Panc1 (cell line): ENCODE measurements around the gene RAB40B. TPM values are rescaled to one million over a fixed set of nuclear protein-coding genes. Genes with fewer than 3 reads are reported as not detected.

Experiments
- ATAC-seq: fragments of 200-7000 bp; cut with Tn5 transposase; 2 replicates; pipeline ENCODE4 v1.9.1; 2020; ENCODE audit warnings: mild to moderate bottlenecking, moderate library complexity
- BruUV-seq: library from RNA; stranded (reverse); fragments of 400-500 nt; replicated peaks from 2 replicates; lab custom pipeline; 2021; lab: Mats Ljungman, UMichigan
- CTCF ChIA-PET: fragments of 300-600 bp; sonication (Branson Sonifier 250); formaldehyde crosslinking; loops from one replicate; lab custom pipeline; 2022; ENCODE audit warnings: antibody characterized with exemption; lab: Charles Lee
- POLR2A ChIA-PET: fragments of 300-600 bp; sonication (Branson Sonifier 250); formaldehyde crosslinking; loops from one replicate; lab custom pipeline; 2022; ENCODE audit warnings: antibody characterized with exemption; lab: Charles Lee
- DNase-seq: peaks from one replicate; pipeline ENCODE4 v3.0.0-alpha.2; 2010; ENCODE audit warnings: low read depth, low spot score
- H3K27ac ChIP-seq: 2 replicates; pipeline ENCODE4 v1.5.1; 2011; ENCODE audit warnings: mild to moderate bottlenecking, low read length, inconsistent platforms
- H3K27me3 ChIP-seq: fragments of 200-500 bp; sonication (Bioruptor generic); 2 replicates; pipeline ENCODE4 v1.6.0; 2014; ENCODE audit warnings: low read length, inconsistent platforms; ENCODE audit not compliant: control insufficient read depth, insufficient read depth
- H3K36me3 ChIP-seq: fragments of 200-500 bp; sonication (Bioruptor generic); 2 replicates; pipeline ENCODE4 v1.5.1; 2014; ENCODE audit warnings: inconsistent platforms, mild to moderate bottlenecking, low read length, moderate library complexity; ENCODE audit not compliant: control insufficient read depth, insufficient read depth
- H3K4me1 ChIP-seq: 2 replicates; pipeline ENCODE4 v1.5.1; 2011; ENCODE audit warnings: inconsistent platforms, mild to moderate bottlenecking, low read length, moderate library complexity; ENCODE audit not compliant: control insufficient read depth, insufficient read depth
- H3K4me3 ChIP-seq, 2 experiments: 2 replicates each; pipeline ENCODE4 v1.5.1; 2011 to 2012; ENCODE audit warnings: low read depth in 2 of 2, low read length in 2 of 2, mild to moderate bottlenecking in 2 of 2, inconsistent platforms in 1 of 2, moderate library complexity in 1 of 2
- H3K9me3 ChIP-seq: fragments of 200-500 bp; sonication (Bioruptor generic); 2 replicates; pipeline ENCODE4 v1.5.1; 2014; ENCODE audit warnings: low read depth, mild to moderate bottlenecking, inconsistent platforms, low read length, moderate library complexity; ENCODE audit not compliant: control insufficient read depth, insufficient read depth
- POLR2AphosphoS5 ChIP-seq: IDR thresholded peaks from 2 replicates; pipeline ENCODE4 v1.6.1; 2012; ENCODE audit warnings: mild to moderate bottlenecking, low read depth, low read length, moderate library complexity
- SIN3A ChIP-seq: IDR thresholded peaks from 2 replicates; pipeline ENCODE4 v1.6.1; 2012; ENCODE audit warnings: low read depth, mild to moderate bottlenecking, low read length, moderate library complexity, borderline replicate concordance; ENCODE audit not compliant: insufficient read depth
- TCF7L2 ChIP-seq: IDR thresholded peaks from 2 replicates; pipeline ENCODE4 v1.6.1; 2011; ENCODE audit warnings: mild to moderate bottlenecking, low read depth, low read length, inconsistent platforms
- in situ Hi-C: cut with HindIII; loops from 2 replicates; pipeline ENCODE4 v1.10.0; 2016; ENCODE audit warnings: low sequenced_read_pairs, low pct_unique_long_range_greater_than_20kb
- intact Hi-C: fragments of 100-400 bp; cut with micrococcal nuclease; formaldehyde crosslinking; loops from one replicate; pipeline ENCODE4 v1.10.0; 2022; ENCODE audit not compliant: unreplicated experiment
- total RNA-seq: library from RNA; stranded (reverse); gene quantifications from one replicate; pipeline ENCODE4 v1.2.1, GENCODE V29; 2021; ENCODE audit not compliant: unreplicated experiment
- TF ChIP-seq, protein P1 (sequence below), 2 experiments: IDR thresholded peaks; 2 replicates each; pipeline ENCODE4 v1.6.1; 2011 to 2012; ENCODE audit warnings: low read depth in 2 of 2, control low read depth in 1 of 2, low read length in 1 of 2, mild to moderate bottlenecking in 1 of 2, moderate library complexity in 1 of 2; ENCODE audit not compliant: insufficient read depth in 1 of 2
- TF ChIP-seq, protein P2 (sequence below): fragments of 450-650 bp; IDR thresholded peaks from 2 replicates; pipeline ENCODE4 v1.5.1; 2017; ENCODE audit warnings: mild to moderate bottlenecking

Gene RAB40B
- total RNA-seq, 1 experiment from 2014 or later: 7.1 TPM

DNA sequence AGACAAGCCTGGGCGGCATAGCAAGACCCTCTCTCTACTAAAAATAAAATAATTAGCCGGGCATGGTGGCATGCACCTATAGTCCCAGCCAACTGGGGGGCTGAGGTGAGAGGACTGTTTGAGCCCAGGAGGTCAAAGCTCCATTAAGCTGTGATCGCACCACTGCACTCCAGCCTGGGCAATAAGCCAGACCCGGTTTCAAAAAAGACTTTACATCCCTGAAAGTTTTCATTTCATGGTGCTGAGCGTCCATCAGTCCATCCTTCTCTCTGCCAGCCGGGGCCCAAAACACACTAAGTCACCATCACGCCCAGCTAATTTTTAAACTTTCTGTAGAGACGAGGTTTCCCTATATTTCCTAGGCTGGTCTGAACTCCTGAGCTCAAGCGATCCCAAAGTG lies 10.6 kb downstream of the RAB40B start:
- intact Hi-C loops: no loop called here
- in situ Hi-C loops: no loop called here
- no peaks in the 10 kb centered on the region for H3K36me3 ChIP-seq
- TF ChIP-seq, protein P1, sequence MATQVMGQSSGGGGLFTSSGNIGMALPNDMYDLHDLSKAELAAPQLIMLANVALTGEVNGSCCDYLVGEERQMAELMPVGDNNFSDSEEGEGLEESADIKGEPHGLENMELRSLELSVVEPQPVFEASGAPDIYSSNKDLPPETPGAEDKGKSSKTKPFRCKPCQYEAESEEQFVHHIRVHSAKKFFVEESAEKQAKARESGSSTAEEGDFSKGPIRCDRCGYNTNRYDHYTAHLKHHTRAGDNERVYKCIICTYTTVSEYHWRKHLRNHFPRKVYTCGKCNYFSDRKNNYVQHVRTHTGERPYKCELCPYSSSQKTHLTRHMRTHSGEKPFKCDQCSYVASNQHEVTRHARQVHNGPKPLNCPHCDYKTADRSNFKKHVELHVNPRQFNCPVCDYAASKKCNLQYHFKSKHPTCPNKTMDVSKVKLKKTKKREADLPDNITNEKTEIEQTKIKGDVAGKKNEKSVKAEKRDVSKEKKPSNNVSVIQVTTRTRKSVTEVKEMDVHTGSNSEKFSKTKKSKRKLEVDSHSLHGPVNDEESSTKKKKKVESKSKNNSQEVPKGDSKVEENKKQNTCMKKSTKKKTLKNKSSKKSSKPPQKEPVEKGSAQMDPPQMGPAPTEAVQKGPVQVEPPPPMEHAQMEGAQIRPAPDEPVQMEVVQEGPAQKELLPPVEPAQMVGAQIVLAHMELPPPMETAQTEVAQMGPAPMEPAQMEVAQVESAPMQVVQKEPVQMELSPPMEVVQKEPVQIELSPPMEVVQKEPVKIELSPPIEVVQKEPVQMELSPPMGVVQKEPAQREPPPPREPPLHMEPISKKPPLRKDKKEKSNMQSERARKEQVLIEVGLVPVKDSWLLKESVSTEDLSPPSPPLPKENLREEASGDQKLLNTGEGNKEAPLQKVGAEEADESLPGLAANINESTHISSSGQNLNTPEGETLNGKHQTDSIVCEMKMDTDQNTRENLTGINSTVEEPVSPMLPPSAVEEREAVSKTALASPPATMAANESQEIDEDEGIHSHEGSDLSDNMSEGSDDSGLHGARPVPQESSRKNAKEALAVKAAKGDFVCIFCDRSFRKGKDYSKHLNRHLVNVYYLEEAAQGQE (IDR thresholded peaks at IDR 0.05; ENCODE audit: insufficient read depth in 1 of 2, low read depth in 2 of 2, low read length in 1 of 2): no peak
- no peak for TF ChIP-seq TCF7L2
- TF ChIP-seq SIN3A: no peak
- no peak for TF ChIP-seq POLR2AphosphoS5
- TF ChIP-seq, protein P2, sequence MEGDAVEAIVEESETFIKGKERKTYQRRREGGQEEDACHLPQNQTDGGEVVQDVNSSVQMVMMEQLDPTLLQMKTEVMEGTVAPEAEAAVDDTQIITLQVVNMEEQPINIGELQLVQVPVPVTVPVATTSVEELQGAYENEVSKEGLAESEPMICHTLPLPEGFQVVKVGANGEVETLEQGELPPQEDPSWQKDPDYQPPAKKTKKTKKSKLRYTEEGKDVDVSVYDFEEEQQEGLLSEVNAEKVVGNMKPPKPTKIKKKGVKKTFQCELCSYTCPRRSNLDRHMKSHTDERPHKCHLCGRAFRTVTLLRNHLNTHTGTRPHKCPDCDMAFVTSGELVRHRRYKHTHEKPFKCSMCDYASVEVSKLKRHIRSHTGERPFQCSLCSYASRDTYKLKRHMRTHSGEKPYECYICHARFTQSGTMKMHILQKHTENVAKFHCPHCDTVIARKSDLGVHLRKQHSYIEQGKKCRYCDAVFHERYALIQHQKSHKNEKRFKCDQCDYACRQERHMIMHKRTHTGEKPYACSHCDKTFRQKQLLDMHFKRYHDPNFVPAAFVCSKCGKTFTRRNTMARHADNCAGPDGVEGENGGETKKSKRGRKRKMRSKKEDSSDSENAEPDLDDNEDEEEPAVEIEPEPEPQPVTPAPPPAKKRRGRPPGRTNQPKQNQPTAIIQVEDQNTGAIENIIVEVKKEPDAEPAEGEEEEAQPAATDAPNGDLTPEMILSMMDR: no peak
- H3K27me3 ChIP-seq: no peaks in the 10 kb centered on the region
- H3K9me3 ChIP-seq: no peaks in the 10 kb centered on the region
- no peak overlapping the region for H3K4me3 ChIP-seq
- ATAC-seq (no peak), DNase-seq (no peak)
- H3K27ac ChIP-seq: no peak overlapping the region
- ChIA-PET CTCF (interaction anchor here (0.6 to 0.7 kb wide), 2 partner anchors 20 to 27 kb away, joined by 3 to 9 read pairs; no protein-coding TSS in a partner anchor), POLR2A (interaction anchor here (0.6 kb wide), 1 partner anchor 1133 kb away, joined by 4 read pairs; no protein-coding TSS in a partner anchor)
- no TSS peak for BruUV-seq
- no peaks in the 10 kb centered on the region for H3K4me1 ChIP-seq

DNA sequence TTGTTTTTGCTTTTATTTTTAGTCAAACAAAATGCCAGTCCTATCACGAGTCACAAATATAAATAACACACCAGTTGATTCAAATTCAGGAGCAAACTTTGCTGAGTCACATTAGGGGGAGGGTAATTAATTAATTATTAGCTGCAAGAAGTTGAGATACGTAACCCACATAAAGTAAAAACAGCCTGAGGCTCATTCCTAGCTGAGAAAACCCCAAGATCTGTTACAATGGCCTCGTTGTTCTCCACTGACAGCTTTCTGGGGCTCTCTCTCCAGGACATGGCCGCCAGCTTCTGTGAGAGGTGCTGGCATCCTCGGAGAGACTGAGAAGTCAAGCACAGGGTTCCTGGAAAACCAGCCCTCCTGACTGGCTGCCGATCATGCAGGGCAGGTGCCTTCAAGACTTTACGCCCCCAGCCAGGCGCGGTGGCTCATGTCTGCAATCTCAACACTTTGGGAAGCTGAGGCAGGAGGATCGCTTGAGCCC lies 11.1 kb downstream of the RAB40B start:
- CTCF ChIA-PET: interaction anchor here (0.7 kb wide), 1 partner anchor 21 kb away, joined by 3 read pairs; no protein-coding TSS in a partner anchor

More for the DNA sequence above, 11.1 kb downstream of the RAB40B start:
- H3K27me3 ChIP-seq: no peaks in the 10 kb centered on the region
- intact Hi-C loops (no loop called here), in situ Hi-C loops (no loop called here)
- no peak overlapping the region for H3K4me3 ChIP-seq
- DNase-seq (no peak), ATAC-seq (peak; percentile 59; the same call in 1 of the 2 replicates)
- POLR2A ChIA-PET: no interaction called here
- H3K36me3 ChIP-seq: no peaks in the 10 kb centered on the region
- TF ChIP-seq, protein P1 (IDR thresholded peaks at IDR 0.05; ENCODE audit: insufficient read depth in 1 of 2, low read depth in 2 of 2, low read length in 1 of 2): no peak
- no peak for TF ChIP-seq TCF7L2
- no peak for TF ChIP-seq POLR2AphosphoS5
- TF ChIP-seq, protein P2: no peak
- no peak for TF ChIP-seq SIN3A
- no peaks in the 10 kb centered on the region for H3K9me3 ChIP-seq
- H3K27ac ChIP-seq: no peak overlapping the region; the same call in 1 of the 2 replicates
- BruUV-seq: no TSS peak
- no peaks in the 10 kb centered on the region for H3K4me1 ChIP-seq
